AG09309 (cell line): ENCODE measurements around the gene SHC4.

Experiments
- DNase-seq: peaks from one replicate; pipeline ENCODE4 v3.0.0-alpha.2; 2010; ENCODE audit warnings: low read depth
- H3K4me3 ChIP-seq: 2 replicates; pipeline ENCODE4 v1.5.1; 2011; ENCODE audit warnings: mild to moderate bottlenecking, low read depth, low read length, moderate library complexity; ENCODE audit not compliant: control insufficient read depth
- CTCF ChIP-seq: IDR thresholded peaks from 2 replicates; pipeline ENCODE4 v1.5.1; 2011; ENCODE audit warnings: mild to moderate bottlenecking, low read depth, low read length, inconsistent platforms; ENCODE audit not compliant: insufficient read depth, control insufficient read depth; ENCODE audit errors: missing control alignments

The SHC4 gene

GRCh38 chr15:48904758-48905157, 59.0 kb downstream of the SHC4 start:
- DNase-seq = no peak
- no peak for TF ChIP-seq CTCF
- no peak overlapping the region for H3K4me3 ChIP-seq

GRCh38 chr15:48899793-48900192, 63.9 kb downstream of the SHC4 start:
- DNase-seq = no peak
- no peak overlapping the region for H3K4me3 ChIP-seq
- TF ChIP-seq CTCF = no peak

- no peak overlapping the region for H3K4me3 ChIP-seq
- no peak for DNase-seq
- TF ChIP-seq CTCF = no peak
Observed at GRCh38 chr15:48898446-48898845, 65.3 kb downstream of the SHC4 start.

- DNase-seq = no peak
- no peak for TF ChIP-seq CTCF
- H3K4me3 ChIP-seq = no peak overlapping the region
Observed at GRCh38 chr15:48898032-48898431, 65.7 kb downstream of the SHC4 start.

GRCh38 chr15:48896869-48897814, 66.6 kb downstream of the SHC4 start:
- peak; percentile 18 for DNase-seq
- no peak for TF ChIP-seq CTCF
- H3K4me3 ChIP-seq = no peak overlapping the region

GRCh38 chr15:48893311-48893710, 70.4 kb downstream of the SHC4 start:
- TF ChIP-seq CTCF = no peak
- no peak overlapping the region for H3K4me3 ChIP-seq
- DNase-seq = no peak

- DNase-seq = no peak
- TF ChIP-seq CTCF = no peak
- no peak overlapping the region for H3K4me3 ChIP-seq
Observed at GRCh38 chr15:48891232-48891765, 72.4 kb downstream of the SHC4 start.
